IPS-11a (cell line): ENCODE data around the gene RANBP9.

Experiments used
- H3K4me3 ChIP-seq: one replicate; pipeline ENCODE4 v1.5.1; 2013; ENCODE audit warnings: low read depth, low read length, control low read depth

Gene RANBP9

DNA sequence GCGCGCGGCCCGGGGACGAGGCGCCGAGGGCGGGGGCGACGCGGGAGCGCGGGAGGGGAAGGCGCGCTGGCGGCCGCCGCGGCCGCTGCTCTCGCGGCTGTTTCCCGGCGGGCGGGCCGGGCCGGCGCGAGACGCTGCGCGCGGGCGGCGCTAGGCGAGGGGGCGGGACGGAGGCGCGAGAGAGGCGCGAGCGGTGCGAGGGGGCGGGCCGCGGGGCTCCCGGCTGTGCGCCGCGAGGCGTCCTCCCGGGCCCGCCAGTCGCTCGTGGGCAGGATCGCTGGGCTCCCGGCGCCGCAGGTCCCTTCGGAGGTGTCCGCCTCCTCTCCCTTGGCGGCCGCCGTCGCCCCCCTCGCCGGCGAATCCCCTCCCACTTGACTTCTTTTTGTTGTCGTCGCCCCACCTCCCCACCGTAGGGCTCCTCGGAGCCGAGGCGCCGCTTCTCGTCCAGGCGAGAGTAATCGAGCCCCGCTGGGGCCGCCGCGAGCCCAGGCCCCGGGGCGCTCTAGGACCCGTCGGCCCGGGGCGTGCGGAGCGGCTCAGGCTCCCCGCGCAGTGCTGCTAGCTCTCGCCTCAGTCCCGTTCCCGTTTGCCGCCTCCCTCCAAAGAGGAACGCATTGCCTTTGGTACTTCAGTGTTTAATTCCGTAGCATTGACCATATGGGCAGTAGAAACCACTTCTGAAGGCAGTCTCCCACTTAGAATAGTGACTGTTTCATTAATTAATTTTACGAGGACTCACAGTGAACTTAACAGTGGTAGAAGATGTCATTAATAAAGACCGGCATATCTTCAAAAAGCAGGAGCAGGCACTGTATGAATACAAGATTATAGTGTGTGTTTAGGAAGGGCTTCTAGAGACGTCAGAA is at the start of gene RANBP9:
Gene RANBP9 (minus strand): TSS at position 103 of the 866 bp plus-strand sequence. CDS start 330 bp downstream, outside the sequence.
- H3K4me3 ChIP-seq, result peak within 1 kb of the TSS; percentile 76

DNA sequence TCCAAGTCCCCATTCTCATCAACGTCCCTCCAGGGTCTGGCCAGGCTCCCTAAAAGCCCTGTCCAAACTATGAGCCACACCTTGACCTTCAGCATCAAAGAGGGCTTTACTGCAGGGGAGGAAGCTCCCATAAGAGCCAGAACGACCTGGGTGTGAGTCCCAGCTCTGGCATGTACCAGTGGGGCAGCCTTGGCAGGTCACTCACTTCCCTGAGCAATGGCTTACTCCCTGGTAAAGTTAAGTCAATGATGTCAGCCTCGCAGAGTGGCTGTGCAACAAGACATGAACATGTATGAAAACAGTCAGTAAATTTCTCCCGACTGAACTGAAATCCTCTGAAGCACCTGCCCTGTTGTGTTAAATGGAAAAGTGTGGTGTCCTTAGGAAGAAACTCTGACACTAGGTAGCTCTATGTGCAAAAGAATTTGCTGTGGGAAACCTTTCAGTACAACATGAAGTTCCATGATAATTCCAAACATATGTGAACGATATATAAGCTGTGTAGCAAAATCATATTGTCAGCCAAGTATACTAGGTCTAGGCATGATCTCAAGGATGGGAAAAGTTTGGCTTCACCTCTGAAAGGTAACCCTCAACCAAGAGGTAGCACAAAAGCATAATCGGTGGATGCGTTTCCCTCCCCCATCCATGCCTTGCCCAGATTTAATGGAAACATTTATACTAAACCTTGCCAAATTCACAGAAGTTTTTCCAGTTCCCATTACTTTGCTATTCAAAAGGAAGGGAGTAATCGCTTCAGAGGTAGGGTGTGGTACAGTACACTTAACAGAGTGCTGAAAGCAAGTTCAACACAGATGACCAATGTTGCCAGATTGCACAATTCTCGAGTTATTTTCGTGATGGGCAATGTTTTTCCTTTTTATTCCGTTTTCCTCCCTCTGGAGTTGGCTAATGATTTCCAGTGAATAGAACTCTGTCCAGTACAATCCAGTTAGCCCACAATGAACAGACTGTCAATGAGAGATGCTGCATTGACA is 49.0 kb upstream of the RANBP9 start:
- no peak overlapping the region for H3K4me3 ChIP-seq

DNA sequence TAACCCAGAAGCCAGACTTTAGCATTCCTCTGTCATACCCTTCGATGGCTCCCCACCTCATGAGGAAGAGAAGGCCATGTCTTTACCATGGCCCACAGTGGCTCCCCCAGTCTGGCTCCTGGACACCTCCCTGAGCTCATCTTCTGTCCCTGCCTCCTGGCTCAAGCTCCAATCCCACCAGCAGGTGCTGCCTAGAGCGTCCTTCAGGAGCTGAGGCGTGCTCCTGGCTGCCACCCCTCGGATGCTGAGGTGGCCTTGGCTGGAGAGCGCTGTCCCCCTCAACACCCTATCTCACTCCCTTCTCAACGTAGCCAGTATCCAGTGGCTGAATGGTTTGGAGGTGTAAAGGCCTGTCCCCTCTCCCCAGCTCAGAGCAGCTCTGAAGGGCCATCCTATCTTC is 47.4 kb upstream of the RANBP9 start:
- no peak overlapping the region for H3K4me3 ChIP-seq

DNA sequence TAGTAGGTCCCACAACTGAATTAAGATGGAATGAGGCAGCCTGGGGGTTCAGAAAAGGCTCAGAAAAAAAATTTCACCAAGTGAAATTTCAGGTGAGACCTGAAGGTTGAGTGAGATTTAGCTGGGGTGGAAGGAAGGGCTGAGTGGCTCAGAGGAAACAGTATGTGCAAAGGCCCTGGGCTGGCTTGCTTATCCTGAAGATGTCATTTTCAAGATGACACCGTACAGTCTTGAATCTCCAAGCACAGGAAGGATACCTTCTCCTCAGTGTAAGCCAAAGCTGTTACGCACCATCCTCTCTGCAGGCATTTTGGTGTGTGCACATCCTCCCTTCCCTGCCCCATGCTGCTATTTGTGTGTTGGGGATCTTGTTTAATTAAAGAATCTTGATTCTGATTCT is 43.0 kb upstream of the RANBP9 start:
- H3K4me3 ChIP-seq, result no peak overlapping the region

DNA sequence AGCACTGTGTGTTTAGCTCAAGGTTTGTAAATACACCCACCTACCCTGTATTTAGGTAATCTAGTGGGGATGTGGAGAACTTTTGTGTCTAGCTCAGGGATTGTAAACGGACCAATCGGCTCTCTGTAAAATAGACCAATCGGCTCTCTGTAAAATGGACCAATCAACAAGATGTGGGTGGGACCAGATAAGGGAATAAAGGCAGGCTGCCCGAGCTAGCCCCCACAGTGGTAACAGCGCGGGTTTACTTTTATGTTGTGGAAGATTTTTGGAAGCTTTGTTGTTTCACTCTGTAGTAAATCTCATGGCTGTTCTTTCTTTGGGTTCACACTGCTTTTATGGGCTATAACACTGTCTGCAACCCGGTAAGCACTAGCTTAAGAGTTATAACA is 32.1 kb upstream of the RANBP9 start:
- H3K4me3 ChIP-seq, result no peak overlapping the region

DNA sequence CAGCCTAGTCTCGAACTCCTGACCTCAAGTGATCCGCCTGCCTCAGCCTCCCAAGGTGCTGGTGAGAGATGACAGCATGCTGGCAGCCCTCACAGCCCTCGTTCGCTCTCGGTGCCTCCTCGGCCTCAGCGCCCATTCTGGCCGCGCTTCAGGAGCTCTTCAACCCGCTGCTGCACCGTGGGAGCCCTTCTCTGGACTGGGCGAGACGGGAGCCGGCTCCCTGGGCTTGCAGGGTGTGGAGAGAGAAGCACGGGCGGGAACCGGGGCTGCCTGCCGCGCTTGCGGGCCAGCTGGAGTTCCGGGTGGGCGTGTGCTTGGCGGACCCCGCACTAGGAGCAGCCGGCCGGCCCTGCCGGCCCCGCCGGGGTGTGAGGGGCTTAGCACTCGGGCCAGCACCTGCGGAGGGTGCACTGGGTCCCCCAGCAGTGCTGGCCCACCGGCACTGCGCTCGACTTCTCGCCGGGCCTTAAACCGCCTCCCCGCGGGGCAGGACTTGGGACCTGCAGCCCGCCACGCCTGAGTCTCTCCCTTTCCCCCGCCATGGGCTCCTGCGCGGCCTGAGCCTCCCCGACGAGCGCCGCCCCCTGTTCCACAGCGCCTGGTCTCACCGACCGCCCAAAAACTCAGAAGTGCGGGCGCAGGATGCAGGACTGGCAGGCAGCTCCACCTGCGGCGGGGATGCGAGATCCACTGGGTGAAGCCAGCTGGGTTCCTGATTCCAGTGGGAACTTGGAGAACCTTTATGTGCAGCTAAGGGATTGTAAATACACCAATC is 31.5 kb upstream of the RANBP9 start:
- no peak overlapping the region for H3K4me3 ChIP-seq

DNA sequence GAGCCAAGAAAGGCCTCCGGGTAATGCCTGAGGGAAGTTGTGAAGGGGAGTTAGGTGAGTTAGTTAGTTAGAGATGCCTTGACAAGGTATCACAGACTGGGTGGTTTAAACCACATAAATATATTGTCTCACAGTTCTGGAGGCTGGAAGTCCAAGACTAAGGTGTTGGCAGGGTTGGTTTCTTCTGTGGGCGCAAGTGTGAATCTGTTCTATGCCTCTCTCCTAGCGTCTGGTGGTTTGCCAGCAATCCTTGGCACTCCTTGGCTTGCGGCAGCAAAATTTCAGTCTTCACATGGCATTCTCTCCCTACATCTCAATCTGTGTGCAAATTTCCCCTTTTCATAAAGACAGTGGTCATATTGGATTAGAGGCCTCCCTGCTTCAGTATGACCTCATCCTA is 29.7 kb upstream of the RANBP9 start:
- H3K4me3 ChIP-seq, result no peak overlapping the region

DNA sequence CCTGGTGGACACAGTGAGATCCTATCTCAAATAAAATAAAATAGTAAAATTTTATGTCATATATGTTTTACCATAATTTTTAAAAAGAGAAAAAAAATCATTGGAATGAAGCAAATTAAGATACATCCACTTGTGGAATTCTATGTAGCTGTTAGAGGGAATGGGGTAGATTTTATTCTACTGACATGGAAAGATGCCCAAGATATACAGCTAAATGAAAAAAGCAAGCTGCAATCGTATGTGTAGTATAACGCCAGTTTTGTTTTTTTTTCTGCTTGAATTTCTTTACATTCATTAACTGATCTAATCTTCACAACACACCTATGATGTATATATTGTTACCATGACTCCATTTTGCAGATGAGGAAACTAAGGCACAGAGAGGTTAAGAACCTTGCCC is 23.4 kb upstream of the RANBP9 start:
- no peak overlapping the region for H3K4me3 ChIP-seq

DNA sequence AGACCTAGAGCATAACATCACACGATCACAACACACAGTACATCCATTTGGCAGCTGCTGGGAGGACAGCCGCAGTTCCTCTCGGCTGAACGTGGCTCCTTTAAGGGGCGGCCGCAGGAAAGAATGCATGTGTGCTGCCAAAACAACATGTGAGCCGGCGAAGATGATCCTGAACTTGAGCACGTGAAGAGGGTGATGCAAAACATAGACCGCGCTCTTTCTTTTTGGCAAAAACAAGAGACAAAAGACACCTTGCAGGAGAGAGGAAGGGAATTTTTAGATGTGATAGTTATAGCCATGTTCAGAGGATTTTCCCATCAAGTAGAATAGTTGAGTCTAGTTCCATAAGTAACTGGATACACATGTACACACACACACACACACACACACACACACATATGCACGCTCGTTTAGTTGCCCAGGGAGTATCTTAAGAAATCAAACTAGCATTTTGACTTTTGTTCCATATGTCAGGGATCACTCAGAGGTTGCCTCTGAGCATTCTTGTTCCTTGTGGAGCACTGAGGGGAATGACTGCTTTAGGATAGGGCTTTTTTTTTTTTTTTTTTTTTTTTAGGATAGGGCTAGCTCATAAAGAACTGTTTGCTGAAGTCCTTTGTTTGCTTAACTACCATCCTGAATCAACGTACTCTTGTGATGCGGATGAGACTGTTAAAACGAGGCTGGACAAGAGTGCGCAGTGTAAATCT is 21.7 kb upstream of the RANBP9 start:
- H3K4me3 ChIP-seq, result no peak overlapping the region

DNA sequence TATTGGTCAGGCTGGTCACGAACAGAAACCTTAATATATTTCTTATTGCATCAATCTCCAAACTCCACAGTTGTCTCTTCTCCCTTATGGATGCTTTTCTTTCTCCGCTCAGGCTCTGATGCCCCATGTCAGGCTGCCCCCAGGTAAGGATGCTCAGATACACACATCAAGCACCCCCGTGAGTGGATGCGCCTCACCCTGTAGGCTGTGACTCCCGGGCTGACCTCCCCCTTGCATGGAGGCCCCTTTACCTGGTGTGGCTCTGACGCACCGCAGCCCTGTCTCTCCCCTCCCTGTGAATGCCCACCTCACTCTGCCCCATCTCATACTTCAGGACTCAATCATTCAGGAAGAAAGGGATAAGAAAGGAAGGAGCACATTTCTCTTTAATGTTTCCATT is 19.1 kb upstream of the RANBP9 start:
- no peak overlapping the region for H3K4me3 ChIP-seq

DNA sequence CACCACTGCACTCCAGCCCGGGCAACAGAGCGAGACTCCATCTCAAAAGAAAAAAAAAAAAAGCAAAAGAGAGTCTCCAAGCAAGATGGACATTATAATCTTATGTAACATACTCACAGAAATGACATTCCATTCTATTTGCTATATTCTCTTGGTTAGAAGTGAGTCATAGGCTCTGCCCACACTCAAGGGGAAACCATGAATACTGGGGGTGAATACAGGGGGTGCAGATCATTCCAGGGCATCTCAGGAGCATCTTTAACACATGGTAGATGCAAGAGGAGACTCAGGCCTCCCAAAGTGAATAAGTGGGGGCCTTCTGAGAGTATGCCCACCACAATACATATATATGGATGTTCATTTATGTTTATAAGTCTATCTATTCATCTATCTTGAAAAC is 18.3 kb upstream of the RANBP9 start:
- H3K4me3 ChIP-seq, result no peak overlapping the region

DNA sequence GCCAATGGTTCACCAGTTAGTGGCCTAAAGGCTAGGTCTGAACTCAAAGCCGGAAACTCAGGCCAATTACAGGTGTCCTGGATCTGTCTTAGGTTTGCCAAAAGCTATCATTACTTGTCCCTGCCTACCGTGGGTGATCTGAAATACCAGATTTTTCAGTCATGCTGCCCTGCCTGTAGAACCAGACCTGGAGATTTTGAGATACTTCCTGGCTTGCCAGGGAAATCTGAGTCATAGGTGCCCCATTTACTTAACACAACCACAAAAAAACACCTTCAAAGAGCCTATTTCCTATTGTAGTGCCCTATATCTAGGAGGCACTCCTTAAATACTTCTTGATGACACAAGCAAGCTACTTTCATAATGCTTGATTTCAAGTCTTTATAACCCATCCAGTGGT is 13.9 kb upstream of the RANBP9 start:
- H3K4me3 ChIP-seq, result no peak overlapping the region

DNA sequence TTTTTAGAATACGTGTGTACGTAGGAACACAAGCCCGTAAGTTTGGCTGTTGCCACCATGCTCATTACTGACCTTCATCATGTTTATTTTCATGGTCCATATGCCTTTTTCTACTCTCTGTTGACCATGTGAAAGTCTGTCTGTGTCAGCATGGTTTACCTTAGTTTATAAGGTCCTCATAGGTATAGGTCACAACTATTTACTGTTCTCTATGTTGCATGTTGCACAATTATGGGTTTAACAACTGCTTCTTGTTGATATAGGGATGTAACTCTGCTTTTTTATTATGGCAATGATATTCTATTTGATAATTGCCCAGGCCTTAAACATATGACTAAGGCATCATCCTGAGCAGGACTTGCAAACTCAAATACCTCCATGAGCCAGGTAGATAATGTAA is 13.4 kb upstream of the RANBP9 start:
- H3K4me3 ChIP-seq, result no peak overlapping the region

DNA sequence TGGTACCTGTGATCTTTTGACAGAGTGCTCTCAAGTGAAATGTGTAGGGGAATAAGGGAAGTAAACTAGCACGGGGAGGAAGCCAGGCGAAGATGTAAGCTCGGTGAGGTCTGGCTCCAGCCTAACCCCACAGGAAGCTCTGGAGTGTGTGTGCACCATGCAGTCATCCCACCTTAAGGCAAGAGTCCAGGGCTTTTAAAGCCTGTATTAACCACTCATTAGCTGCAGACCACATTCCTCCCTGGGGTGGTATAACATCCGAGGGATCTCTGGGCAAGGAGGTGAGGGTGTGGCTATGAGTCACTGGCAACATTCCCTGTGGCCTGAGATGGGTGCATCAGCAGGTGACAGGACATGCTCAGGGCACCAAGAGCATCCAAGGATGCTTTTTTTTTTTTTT is 12.5 kb upstream of the RANBP9 start:
- H3K4me3 ChIP-seq, result no peak overlapping the region

DNA sequence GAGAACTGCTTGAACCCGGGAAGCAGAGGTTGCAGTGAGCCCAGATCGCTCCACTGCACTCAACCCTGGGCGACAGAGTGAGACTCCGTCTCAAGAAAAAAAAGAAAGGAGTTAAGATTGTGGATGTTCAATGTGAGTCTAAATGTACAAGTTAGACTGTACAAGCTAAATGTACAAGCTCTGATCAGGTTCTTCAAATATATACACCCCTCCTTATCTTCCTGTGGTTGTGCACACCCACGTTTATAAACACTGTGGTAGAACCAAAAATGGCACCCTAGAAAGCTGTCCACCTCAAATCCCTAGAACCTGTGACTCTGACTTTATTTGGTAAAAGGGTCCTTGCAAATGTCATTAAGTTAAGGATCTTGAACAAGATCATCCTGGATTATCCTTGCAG is 11.2 kb upstream of the RANBP9 start:
- H3K4me3 ChIP-seq, result no peak overlapping the region

DNA sequence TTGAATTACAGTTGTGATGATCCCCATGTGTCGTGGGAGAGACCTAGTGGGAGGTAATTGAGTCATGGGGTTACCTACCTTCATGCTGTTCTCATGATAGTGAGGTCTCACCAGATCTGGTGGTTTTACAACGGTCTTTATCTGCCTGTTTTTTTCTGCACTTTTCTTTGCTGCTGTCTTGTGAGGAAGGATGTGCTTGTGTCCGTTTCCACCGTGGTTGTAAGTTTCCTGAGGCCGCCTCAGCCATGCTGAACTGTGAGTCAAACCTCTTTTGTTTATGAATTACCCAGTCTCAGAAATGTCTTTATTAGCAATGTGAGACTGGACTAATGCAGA is 6.5 kb upstream of the RANBP9 start:
- H3K4me3 ChIP-seq, result no peak overlapping the region

DNA sequence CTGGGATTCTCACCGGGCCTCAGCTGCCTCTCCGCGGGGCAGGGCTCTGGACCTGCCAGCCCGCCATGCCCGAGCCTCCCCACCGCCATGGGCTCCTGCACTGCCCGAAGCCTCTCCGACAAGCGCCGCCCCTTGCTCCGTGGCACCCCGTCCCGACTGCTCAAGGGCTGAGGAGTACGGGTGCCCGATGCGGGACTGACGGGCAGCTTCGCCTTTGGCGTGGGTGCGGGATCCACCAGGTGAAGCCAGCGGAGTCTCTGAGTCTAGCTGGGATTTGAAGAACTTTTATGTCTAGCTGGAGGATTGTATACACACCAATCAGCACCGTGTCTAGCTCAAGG is 5.3 kb upstream of the RANBP9 start:
- H3K4me3 ChIP-seq, result no peak overlapping the region

DNA sequence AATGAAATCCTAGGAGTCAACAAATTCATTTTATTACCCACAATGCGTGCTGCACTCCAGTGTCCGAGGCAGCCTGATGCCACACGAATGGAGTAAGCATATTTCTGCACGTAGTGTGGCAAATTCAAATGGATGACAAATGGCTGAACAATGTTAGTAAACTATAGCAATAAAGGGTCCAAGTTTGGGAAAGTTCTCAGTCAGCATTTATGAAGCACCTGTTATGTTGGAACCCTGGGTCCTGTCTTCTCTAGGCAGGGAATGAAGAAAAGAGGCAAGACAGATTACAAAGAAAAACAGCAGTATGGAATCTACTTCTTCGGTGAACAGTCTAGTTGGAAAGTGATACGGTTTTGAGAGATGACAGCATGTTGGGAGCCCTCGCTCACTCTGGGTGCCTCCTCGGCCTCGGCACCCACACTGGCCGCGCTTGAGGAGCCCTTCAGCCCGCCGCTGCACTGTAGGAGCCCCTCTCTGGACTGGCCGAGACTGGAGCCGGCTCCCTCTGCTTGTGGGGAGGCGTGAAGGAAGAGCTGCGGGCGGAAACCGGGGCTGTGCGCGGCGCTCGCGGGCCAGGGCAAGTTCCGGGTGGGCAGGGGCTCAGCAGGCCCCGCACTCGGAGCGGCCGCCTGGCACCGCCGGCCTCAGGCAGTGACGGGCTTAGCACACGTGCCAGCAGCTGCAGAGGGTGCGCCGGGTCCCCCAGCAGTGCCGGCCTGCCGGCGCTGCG is 4.8 kb upstream of the RANBP9 start:
- no peak overlapping the region for H3K4me3 ChIP-seq

DNA sequence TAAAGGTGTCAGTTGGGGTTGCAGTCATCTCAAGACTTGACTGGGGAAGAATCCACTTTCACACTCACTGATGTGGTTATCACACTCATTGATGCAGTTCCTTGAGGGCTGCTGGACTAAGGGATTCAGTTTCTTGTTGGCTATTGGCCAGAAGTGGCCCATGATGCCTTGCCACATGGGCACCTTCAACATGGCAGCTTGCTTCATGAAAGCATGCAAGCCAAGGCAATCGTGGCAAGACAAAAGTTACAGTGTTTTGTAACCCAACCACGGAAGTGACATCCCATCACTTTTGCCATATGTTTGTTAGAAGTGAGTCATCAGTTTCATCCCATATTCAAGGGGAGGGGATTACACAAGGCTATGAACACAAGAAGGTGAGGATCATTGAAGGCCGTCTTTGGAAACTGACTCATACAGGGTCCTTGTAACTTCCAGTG is 3.8 kb upstream of the RANBP9 start:
- H3K4me3 ChIP-seq, result no peak overlapping the region

DNA sequence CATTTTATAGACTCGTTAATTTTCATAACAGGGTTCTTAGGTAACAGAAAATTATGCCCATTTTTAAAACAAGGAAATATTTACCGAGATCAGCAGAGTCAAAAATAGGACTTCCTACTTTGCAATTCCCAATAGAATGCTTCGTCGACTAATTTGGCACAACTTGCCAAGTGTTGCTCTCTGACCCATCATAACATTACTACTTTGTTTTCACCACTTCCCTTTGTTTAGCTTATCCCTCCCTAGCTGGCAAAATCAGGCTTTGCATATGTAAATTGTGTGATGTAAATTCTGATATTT is 914 bp upstream of the RANBP9 start:
- H3K4me3 ChIP-seq, result peak overlapping the region; percentile 60
